Putamen (tissue), 1 donor: ENCODE measurements around the gene MINK1.

Source experiments
- DNase-seq: peaks from one replicate; pipeline ENCODE4 v3.0.0-alpha.2; 2016; ENCODE audit warnings: low spot score

MINK1 gene

GRCh38 chr17:4933646-4934045 is 100.5 kb downstream of the MINK1 start:
- DNase-seq = no peak

- no peak for DNase-seq
Observed at GRCh38 chr17:4934173-4934979, 101.2 kb downstream of the MINK1 start.

GRCh38 chr17:4935650-4936049 is 102.5 kb downstream of the MINK1 start:
- DNase-seq = no peak

GRCh38 chr17:4936436-4936835 is 103.3 kb downstream of the MINK1 start:
- DNase-seq = no peak

GRCh38 chr17:4937553-4937952 is 104.4 kb downstream of the MINK1 start:
- DNase-seq = no peak

GRCh38 chr17:4938069-4938491 is 104.9 kb downstream of the MINK1 start:
- DNase-seq = no peak

GRCh38 chr17:4938688-4939545 is 105.8 kb downstream of the MINK1 start:
- no peak for DNase-seq

GRCh38 chr17:4939546-4939795 is 106.3 kb downstream of the MINK1 start:
- DNase-seq = no peak

- DNase-seq = peak; percentile 99
Observed at GRCh38 chr17:4939796-4940554, 106.8 kb downstream of the MINK1 start, which contains the start of the genes RNF167 and SLC25A11. Gene RNF167 (plus strand): TSS chr17:4940268. CDS start chr17:4940910, 642 bp downstream. Gene SLC25A11 (minus strand): TSS chr17:4940046. CDS start chr17:4939910, 136 bp downstream.

- DNase-seq = no peak
Observed at GRCh38 chr17:4940555-4941318, 107.6 kb downstream of the MINK1 start.

- no peak for DNase-seq
Observed at GRCh38 chr17:4941319-4941610, 108.1 kb downstream of the MINK1 start.

GRCh38 chr17:4942760-4943508 is 109.8 kb downstream of the MINK1 start:
- DNase-seq = no peak

- no peak for DNase-seq
Observed at GRCh38 chr17:4944163-4944553, 111.0 kb downstream of the MINK1 start.

- DNase-seq = no peak
Observed at GRCh38 chr17:4944554-4945175, 111.5 kb downstream of the MINK1 start.

- DNase-seq = no peak
Observed at GRCh38 chr17:4945176-4945943, 112.2 kb downstream of the MINK1 start.

GRCh38 chr17:4945944-4946280 is 112.8 kb downstream of the MINK1 start:
- DNase-seq = no peak

GRCh38 chr17:4946312-4946976 is 113.3 kb downstream of the MINK1 start:
- no peak for DNase-seq

- no peak for DNase-seq
Observed at GRCh38 chr17:4947010-4947410, 113.9 kb downstream of the MINK1 start.
